HAP-1 (cell line): ENCODE data around the gene ARHGEF17.
"Not testable (repeated sequence)": the region's sequence is repeated elsewhere in the genome, so short reads cannot be mapped to it uniquely, and the experiment has no call there.

ENCODE experiments used
- DNase-seq, 2 experiments: peaks; one replicate each; pipeline ENCODE4 v3.0.0-alpha.2; 2016 to 2020; ENCODE audit warnings: low spot score in 2 of 2
- H3K27me3 ChIP-seq: fragments of 250-450 bp; sonication (Bioruptor Pico); 2 replicates; pipeline ENCODE4 v1.5.1; 2020; ENCODE audit warnings: low read depth, mild to moderate bottlenecking, moderate library complexity
- H3K36me3 ChIP-seq: fragments of 250-450 bp; sonication (Bioruptor Pico); replicated peaks from 2 replicates; pipeline ENCODE4 v1.5.1; 2020; ENCODE audit warnings: mild to moderate bottlenecking
- H3K4me1 ChIP-seq: fragments of 250-450 bp; sonication (Bioruptor Pico); 2 replicates; pipeline ENCODE4 v1.5.1; 2020; ENCODE audit warnings: mild to moderate bottlenecking
- H3K4me3 ChIP-seq: fragments of 250-450 bp; sonication (Bioruptor Pico); 2 replicates; pipeline ENCODE4 v1.5.1; 2020; ENCODE audit warnings: mild to moderate bottlenecking, moderate library complexity
- H3K9me3 ChIP-seq: fragments of 250-450 bp; sonication (Bioruptor Pico); 2 replicates; pipeline ENCODE4 v1.5.1; 2020; ENCODE audit warnings: mild to moderate bottlenecking, moderate library complexity
- in situ Hi-C: fragments of 300-500 bp; cut with MboI; formaldehyde crosslinking; loops from 3 replicates; pipeline ENCODE4 v1.14.3; 2020; ENCODE audit warnings: low sequenced_read_pairs, inconsistent platforms, mixed read lengths

Gene ARHGEF17

DNA sequence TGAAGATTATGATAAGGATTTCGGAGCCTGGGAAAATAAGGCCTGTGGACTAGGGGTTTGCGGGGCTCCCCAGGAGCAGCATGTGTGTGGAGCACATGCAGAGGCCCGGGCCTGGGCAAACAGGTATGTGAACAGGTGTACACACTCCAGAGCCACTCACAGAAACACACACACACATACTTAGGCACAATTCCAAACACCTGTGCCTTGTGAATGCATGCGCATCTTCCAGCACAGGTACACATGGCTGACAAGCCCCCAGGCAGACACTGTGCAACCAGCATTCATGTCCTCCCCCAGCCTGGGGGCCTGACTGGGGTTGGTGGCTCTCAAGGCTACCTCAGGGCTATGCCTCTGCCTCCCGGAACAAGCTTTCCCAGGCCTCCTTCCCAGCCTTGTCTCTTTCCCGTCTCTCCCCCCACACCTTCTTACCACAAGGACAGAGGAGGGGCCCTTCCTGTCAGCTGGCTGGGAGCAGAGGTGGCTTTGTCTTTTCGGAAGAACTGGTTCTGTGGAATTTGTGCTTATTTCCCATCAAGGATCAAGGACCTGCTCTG, 38.5 kb upstream of the ARHGEF17 start:
- H3K27me3 ChIP-seq, result 0 out of 2 replicates have a peak, but pooled peaks cover 3% of the 10 kb centered on the region
- no peak for DNase-seq

GRCh38 chr11:73270016-73270854, 37.8 kb upstream of the ARHGEF17 start:
- DNase-seq, result no peak
- in situ Hi-C loops, result no loop called here
- Histone ChIP-seq H3K4me1 (no peaks in the 10 kb centered on the region), H3K9me3 (no peaks in the 10 kb centered on the region), H3K36me3 (no peaks in the 10 kb centered on the region), H3K27me3 (0 out of 2 replicates have a peak, but pooled peaks cover 3% of the 10 kb centered on the region), H3K4me3 (no peak overlapping the region)

More for the DNA sequence above, 38.5 kb upstream of the ARHGEF17 start:
- in situ Hi-C loops, result no loop called here
- no peaks in the 10 kb centered on the region for H3K9me3 ChIP-seq
- no peaks in the 10 kb centered on the region for H3K36me3 ChIP-seq
- no peaks in the 10 kb centered on the region for H3K4me1 ChIP-seq
- H3K4me3 ChIP-seq, result no peak overlapping the region

DNA sequence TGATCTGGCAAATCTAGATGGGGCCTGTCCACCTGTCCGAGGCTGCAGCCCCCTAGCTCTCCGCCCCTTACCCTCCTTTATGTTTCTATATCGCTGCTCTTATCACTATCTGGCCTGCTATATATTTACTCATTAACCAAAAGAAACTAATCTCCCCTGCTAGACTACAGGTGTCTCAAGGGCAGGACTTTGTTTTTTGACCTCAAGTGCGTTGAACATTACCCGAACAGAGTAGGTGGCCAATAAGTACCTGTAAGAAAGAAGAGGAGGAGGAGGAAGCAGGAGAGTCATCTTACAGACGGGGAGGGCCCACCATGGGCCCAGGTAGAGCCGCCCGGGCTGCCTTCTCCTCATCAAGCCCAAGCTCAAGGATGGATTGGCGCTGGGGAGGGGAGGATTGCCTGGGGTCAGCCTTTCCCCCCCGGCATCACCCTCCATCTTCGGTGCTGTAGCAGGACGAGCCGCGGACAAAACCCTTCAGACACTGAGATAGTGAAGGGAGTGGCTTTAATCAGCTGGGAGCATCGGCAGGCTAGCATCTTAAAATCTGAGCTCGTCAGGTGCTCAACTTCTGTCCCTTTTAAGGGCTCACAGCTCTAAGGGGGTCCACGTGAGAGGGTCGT, 37.1 kb upstream of the ARHGEF17 start:
- Histone ChIP-seq H3K4me1 (no peaks in the 10 kb centered on the region), H3K36me3 (no peaks in the 10 kb centered on the region), H3K9me3 (no peaks in the 10 kb centered on the region), H3K27me3 (no peaks in the 10 kb centered on the region), H3K4me3 (no peak overlapping the region)
- no peak for DNase-seq
- in situ Hi-C loops, result no loop called here

DNA sequence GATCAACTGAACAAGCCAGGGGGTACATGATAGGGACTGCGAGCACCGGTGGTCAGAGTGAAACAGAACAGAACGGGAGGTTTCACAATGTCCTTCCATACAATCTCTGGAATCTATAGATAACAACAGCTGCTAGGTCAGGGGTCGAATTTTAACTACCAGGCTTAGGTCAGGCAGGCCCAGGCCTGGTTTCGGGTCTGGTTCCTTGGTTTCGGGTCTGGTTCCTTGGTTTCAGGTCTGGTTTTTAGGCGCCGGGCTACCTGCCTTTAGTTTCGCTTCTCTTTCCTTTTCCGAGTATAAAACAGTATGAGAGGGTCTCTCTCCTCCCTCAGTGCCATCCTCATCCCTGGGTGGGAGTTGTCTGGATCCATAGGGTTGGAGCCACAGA, 36.6 kb upstream of the ARHGEF17 start:
- H3K27me3 ChIP-seq, H3K4me3 ChIP-seq, H3K4me1 ChIP-seq, DNase-seq, in situ Hi-C loops, H3K36me3 ChIP-seq, H3K9me3 ChIP-seq: not testable (repeated sequence)

DNA sequence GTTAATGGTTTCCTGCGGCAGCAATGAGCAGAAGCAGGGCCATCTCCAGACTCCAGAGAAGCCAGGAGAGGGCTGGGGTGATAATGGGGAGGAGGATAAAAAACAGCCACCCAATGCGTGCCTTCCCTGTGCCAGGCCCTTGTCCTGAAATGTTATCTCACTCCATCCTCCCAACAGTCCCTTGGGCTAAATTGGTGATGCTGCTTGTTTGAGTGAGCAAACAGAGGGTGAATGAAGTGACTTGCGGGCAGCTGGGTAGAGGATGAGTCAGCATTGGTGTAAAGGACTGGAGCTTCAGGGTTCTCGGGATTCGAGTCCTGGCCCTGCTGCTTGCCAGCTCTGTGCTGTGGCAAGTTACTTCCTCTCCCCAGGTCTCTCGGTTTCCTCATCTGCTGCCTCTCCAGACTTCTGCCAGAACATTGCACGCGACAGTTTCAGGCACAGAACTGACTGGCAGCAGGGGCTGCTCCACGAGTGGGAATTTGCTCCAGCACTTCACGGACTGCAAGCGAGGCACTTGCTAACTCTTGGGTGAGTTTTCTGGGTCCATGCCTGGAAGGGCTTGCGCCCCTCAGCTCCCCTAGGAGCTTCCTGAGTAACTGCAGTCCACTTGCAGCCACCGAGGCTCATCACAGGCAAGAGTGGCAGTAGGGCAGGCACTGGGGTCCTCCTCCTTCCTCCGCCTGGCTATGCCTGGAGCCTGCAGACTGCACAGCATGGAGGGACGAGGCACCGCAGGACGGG, 36.0 kb upstream of the ARHGEF17 start, which contains the start of gene P2RY6:
Gene P2RY6 (plus strand): TSS at position 403 of the 744 bp plus-strand sequence. CDS start 24,181 bp downstream, outside the sequence.
- no peaks in the 10 kb centered on the region for H3K27me3 ChIP-seq
- H3K36me3 ChIP-seq, result no peaks in the 10 kb centered on the region
- in situ Hi-C loops, result no loop called here
- no peak for DNase-seq
- H3K4me1 ChIP-seq, result no peaks in the 10 kb centered on the region
- no peaks in the 10 kb centered on the region for H3K9me3 ChIP-seq
- no peak within 1 kb of the TSS for H3K4me3 ChIP-seq

GRCh38 chr11:73272680-73273038, 35.4 kb upstream of the ARHGEF17 start:
- no peaks in the 10 kb centered on the region for H3K4me1 ChIP-seq
- DNase-seq, result no peak
- no peaks in the 10 kb centered on the region for H3K27me3 ChIP-seq
- in situ Hi-C loops, result no loop called here
- H3K36me3 ChIP-seq, result no peaks in the 10 kb centered on the region
- H3K9me3 ChIP-seq, result no peaks in the 10 kb centered on the region
- H3K4me3 ChIP-seq, result no peak overlapping the region

GRCh38 chr11:73273222-73273895, 34.7 kb upstream of the ARHGEF17 start:
- no peak for DNase-seq
- Histone ChIP-seq H3K4me3 (no peak overlapping the region), H3K27me3 (no peaks in the 10 kb centered on the region), H3K9me3 (no peaks in the 10 kb centered on the region), H3K36me3 (no peaks in the 10 kb centered on the region), H3K4me1 (no peaks in the 10 kb centered on the region)
- in situ Hi-C loops, result no loop called here

GRCh38 chr11:73274191-73274590, 33.9 kb upstream of the ARHGEF17 start:
- in situ Hi-C loops, H3K4me3 ChIP-seq, H3K4me1 ChIP-seq, DNase-seq, H3K27me3 ChIP-seq, H3K9me3 ChIP-seq, H3K36me3 ChIP-seq: not testable (repeated sequence)

GRCh38 chr11:73274722-73275380, 33.2 kb upstream of the ARHGEF17 start:
- Histone ChIP-seq H3K36me3 (no peaks in the 10 kb centered on the region), H3K4me3 (no peak overlapping the region), H3K4me1 (no peaks in the 10 kb centered on the region), H3K9me3 (no peaks in the 10 kb centered on the region), H3K27me3 (no peaks in the 10 kb centered on the region)
- DNase-seq, result no peak
- in situ Hi-C loops, result no loop called here

DNA sequence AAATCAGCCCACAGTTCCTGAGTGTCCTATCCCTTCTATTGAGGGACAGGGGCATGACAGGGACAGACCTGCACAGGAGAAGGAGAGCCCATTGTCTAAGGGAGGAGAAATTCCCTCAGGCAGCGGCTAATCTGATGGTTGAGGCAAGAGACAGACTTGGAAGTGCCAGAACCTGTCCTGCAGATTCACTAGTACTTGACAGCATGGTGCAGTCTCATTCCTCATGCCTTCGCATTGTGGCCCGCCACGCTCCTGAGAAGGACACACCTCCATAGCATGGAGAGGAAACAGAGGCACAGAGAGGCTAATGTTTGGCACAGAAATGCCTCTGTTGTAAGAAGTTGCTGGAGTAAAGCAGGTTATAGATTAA, 32.7 kb upstream of the ARHGEF17 start:
- H3K4me3 ChIP-seq, result no peak overlapping the region
- no peaks in the 10 kb centered on the region for H3K4me1 ChIP-seq
- H3K9me3 ChIP-seq, result no peaks in the 10 kb centered on the region
- H3K27me3 ChIP-seq, result no peaks in the 10 kb centered on the region
- in situ Hi-C loops, result no loop called here
- no peak for DNase-seq
- H3K36me3 ChIP-seq, result no peaks in the 10 kb centered on the region

DNA sequence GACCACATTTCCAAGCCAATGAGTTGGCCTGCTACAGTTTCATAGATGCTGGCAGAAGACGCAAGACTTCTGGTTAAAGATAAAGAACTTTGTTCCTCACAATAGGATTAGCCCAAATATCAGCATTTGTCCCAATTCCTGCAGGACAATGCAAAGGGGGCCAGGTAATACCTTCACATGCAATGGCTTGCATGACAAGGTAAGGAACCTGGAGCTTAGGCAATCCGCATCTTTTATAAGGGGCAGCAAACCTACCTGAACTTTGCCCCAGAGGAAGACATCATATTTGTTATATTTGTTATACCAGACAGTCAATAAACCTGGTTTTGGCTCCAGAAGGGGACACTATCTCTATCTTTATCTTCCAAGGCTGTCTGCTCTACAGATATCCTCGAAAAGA, 30.6 kb upstream of the ARHGEF17 start:
- in situ Hi-C loops, result no loop called here
- H3K36me3 ChIP-seq, result no peaks in the 10 kb centered on the region
- DNase-seq, result no peak
- no peak overlapping the region for H3K4me3 ChIP-seq
- H3K4me1 ChIP-seq, result no peaks in the 10 kb centered on the region
- H3K27me3 ChIP-seq, result no peaks in the 10 kb centered on the region
- no peaks in the 10 kb centered on the region for H3K9me3 ChIP-seq

GRCh38 chr11:73280626-73281025, 27.4 kb upstream of the ARHGEF17 start:
- DNase-seq, result no peak
- H3K4me3 ChIP-seq, result no peak overlapping the region
- no peaks in the 10 kb centered on the region for H3K4me1 ChIP-seq
- in situ Hi-C loops, result no loop called here
- no peaks in the 10 kb centered on the region for H3K27me3 ChIP-seq
- H3K9me3 ChIP-seq, result no peaks in the 10 kb centered on the region
- H3K36me3 ChIP-seq, result no peaks in the 10 kb centered on the region

DNA sequence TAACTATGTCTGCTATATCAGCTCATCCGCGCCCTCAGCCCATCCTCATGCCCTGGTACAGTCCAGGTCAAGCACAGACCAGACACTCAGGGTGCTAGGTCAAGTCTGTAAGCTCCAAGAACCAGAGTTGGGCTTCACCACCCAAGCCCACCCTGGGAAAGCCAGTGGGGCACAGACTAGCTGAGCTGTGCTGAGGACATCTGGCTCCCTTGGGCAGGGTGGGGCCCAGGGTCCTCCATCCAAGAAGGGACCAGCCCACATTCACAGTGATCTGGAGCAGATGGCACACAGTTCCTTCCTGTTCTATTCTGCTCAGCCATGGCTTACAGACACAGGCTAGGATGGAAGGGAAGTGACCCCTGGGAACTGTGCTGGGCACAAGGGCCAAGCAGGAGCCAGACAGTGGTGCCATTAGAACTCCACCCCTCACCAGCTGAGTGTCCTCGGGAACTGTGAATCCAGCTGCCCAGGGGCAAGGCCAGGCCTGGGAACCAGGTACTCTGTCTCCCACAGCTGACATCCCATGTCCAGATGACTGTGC, 26.8 kb upstream of the ARHGEF17 start:
- Histone ChIP-seq H3K9me3 (no peaks in the 10 kb centered on the region), H3K36me3 (no peaks in the 10 kb centered on the region), H3K4me1 (no peaks in the 10 kb centered on the region), H3K27me3 (no peaks in the 10 kb centered on the region), H3K4me3 (no peak overlapping the region)
- DNase-seq, result no peak
- in situ Hi-C loops, result no loop called here
